ENCODE measurements around the gene ACVR2A. TPM values are rescaled to one million over a fixed set of nuclear protein-coding genes. Genes with fewer than 3 reads are reported as not detected.

ACVR2A gene
- total RNA-seq, 1 experiment from 2014 or later, result 13.4 TPM

- Histone ChIP-seq H3K9ac (ENCODE audit: extremely low read depth, insufficient read length, low read length) (no peak overlapping the region), H2AK5ac (ENCODE audit: insufficient read length, low read length) (no peak overlapping the region), H4K20me1 (ENCODE audit: control insufficient read depth, insufficient read depth, insufficient read length) (no peaks in the 10 kb centered on the region), H4K5ac (ENCODE audit: insufficient read length, low read depth, low read length) (no peak overlapping the region), H3K4ac (ENCODE audit: low read depth, low read length) (no peak overlapping the region), H3K79me1 (ENCODE audit: insufficient read depth, low read depth, low read length, poor library complexity, severe bottlenecking) (no peaks in the 10 kb centered on the region), H2BK12ac (ENCODE audit: insufficient read length, low read depth, low read length) (no peak overlapping the region), H3K18ac (ENCODE audit: insufficient read length, low read depth, low read length) (no peak overlapping the region), H3K4me2 (ENCODE audit: insufficient read depth, insufficient read length, low read length) (no peak overlapping the region), H2BK120ac (ENCODE audit: low read depth, low read length, poor library complexity, severe bottlenecking) (no peak overlapping the region), H3K9me3 (ENCODE audit: control insufficient read depth, low read depth, low read length) (no peaks in the 10 kb centered on the region), H3K23ac (ENCODE audit: insufficient read length, low read depth, low read length) (no peak overlapping the region), H2BK20ac (ENCODE audit: low read depth, low read length, poor library complexity, severe bottlenecking) (no peak overlapping the region), H3K23me2 (ENCODE audit: insufficient read length, low read depth, low read length, poor library complexity, severe bottlenecking) (no peaks in the 10 kb centered on the region), H4K8ac (replicated peaks; ENCODE audit: insufficient read length, low read depth, low read length) (no peak overlapping the region), H3T11ph (ENCODE audit: low read length) (no peak overlapping the region), H3K79me2 (ENCODE audit: insufficient read depth, low read length) (peaks cover 4% of the 10 kb centered on the region; the same call in 1 of the 2 replicates), H2BK5ac (ENCODE audit: insufficient read length, low read length) (no peak overlapping the region), H3K27me3 (ENCODE audit: insufficient read depth, low read length) (no peaks in the 10 kb centered on the region), H3K27ac (ENCODE audit: insufficient read length, low read depth, low read length) (no peak overlapping the region), H4K91ac (ENCODE audit: insufficient read length, low read depth, low read length) (no peak overlapping the region), H2BK15ac (ENCODE audit: low read depth, low read length) (no peak overlapping the region), H3K4me1 (ENCODE audit: insufficient read depth, low read length) (no peaks in the 10 kb centered on the region), H2AFZ (ENCODE audit: low read length) (no peak overlapping the region), H3K56ac (ENCODE audit: insufficient read length, low read depth, low read length) (no peak overlapping the region), H3K14ac (ENCODE audit: insufficient read depth, low read length) (no peak overlapping the region)
- no peak for TF ChIP-seq CTCF (conservative IDR thresholded peaks at IDR 0.05)
- H3K4me3 Mint-ChIP-seq, result no peak overlapping the region
- DNase-seq, result no peak
- H3K36me3 Mint-ChIP-seq (ENCODE audit: insufficient read depth in 1 of 3, low read depth in 3 of 3), result no peaks in the 10 kb centered on the region
- no CpG with 5 or more reads among the region's 3 CpGs for WGBS (ENCODE audit: extremely low coverage, insufficient read length, low lambda C conversion rate)
- H3K27ac Mint-ChIP-seq, result peak overlapping the region in 1 of 3 experiments; percentile 56; a peak in 1 of 7 replicates
- peaks cover 13 to 24% of the 10 kb centered on the region in 2 experiments for H3K4me1 Mint-ChIP-seq
- H3K9me3 Mint-ChIP-seq, result no peaks in the 10 kb centered on the region; a peak in 1 of 5 replicates
- no peaks in the 10 kb centered on the region for H3K27me3 Mint-ChIP-seq (ENCODE audit: low read depth)
These were observed 43.9 kb downstream of the ACVR2A start for GRCh38 chr2:147888680-147889079.

All from H9 (cell line).